Muscle of leg (tissue), 11 donors: ENCODE results near the gene COL4A1. TPM values are rescaled to one million over a fixed set of nuclear protein-coding genes. Genes with fewer than 3 reads are reported as not detected.

Experiments used
- DNase-seq: peaks from one replicate; pipeline ENCODE4 v3.0.0; 2013
- H3K27ac ChIP-seq: one replicate; pipeline ENCODE4 v1.5.1; 2013; ENCODE audit warnings: mild to moderate bottlenecking, low read length, control low read depth
- H3K27me3 ChIP-seq: one replicate; pipeline ENCODE4 v1.6.1; 2013; ENCODE audit warnings: low read length; ENCODE audit not compliant: control insufficient read depth, insufficient read depth
- H3K36me3 ChIP-seq: one replicate; pipeline ENCODE4 v1.6.1; 2013; ENCODE audit warnings: low read length; ENCODE audit not compliant: control insufficient read depth, insufficient read depth
- H3K4me1 ChIP-seq: one replicate; pipeline ENCODE4 v1.6.1; 2013; ENCODE audit warnings: low read length; ENCODE audit not compliant: control insufficient read depth, insufficient read depth
- H3K4me3 ChIP-seq: one replicate; pipeline ENCODE4 v1.5.1; 2013; ENCODE audit warnings: low read length, control low read depth
- H3K9me3 ChIP-seq: replicated peaks from 2 replicates; pipeline ENCODE4 v1.6.1; 2013; ENCODE audit warnings: low read depth, low read length; ENCODE audit not compliant: control insufficient read depth
- WGBS: methylation state at CpG from one replicate; pipeline ENCODE4 v1.1.5; 2013; ENCODE audit warnings: missing lambda C conversion rate; ENCODE audit not compliant: insufficient coverage; 5-methylcytosine and 5-hydroxymethylcytosine counted together
- polyA plus RNA-seq, 8 donors: library from polyadenylated mRNA; unstranded; fragments of 120-200 nt; gene quantifications; one replicate each; pipeline versions ENCODE4 v1.2.1 to v1.2.3, GENCODE V29; 2013; ENCODE audit warnings: inconsistent platforms in 1 of 8, low replicate concordance in 1 of 8; ENCODE audit not compliant: insufficient read length in 8 of 8, insufficient read depth in 1 of 8
- total RNA-seq: library from RNA; stranded (reverse); fragments of 120-200 nt; gene quantifications from one replicate; pipeline ENCODE4 v1.2.4, GENCODE V29; 2013

COL4A1 gene
- total and polyA plus RNA-seq, 9 donors: 583 to 861 (median 730) TPM

DNA sequence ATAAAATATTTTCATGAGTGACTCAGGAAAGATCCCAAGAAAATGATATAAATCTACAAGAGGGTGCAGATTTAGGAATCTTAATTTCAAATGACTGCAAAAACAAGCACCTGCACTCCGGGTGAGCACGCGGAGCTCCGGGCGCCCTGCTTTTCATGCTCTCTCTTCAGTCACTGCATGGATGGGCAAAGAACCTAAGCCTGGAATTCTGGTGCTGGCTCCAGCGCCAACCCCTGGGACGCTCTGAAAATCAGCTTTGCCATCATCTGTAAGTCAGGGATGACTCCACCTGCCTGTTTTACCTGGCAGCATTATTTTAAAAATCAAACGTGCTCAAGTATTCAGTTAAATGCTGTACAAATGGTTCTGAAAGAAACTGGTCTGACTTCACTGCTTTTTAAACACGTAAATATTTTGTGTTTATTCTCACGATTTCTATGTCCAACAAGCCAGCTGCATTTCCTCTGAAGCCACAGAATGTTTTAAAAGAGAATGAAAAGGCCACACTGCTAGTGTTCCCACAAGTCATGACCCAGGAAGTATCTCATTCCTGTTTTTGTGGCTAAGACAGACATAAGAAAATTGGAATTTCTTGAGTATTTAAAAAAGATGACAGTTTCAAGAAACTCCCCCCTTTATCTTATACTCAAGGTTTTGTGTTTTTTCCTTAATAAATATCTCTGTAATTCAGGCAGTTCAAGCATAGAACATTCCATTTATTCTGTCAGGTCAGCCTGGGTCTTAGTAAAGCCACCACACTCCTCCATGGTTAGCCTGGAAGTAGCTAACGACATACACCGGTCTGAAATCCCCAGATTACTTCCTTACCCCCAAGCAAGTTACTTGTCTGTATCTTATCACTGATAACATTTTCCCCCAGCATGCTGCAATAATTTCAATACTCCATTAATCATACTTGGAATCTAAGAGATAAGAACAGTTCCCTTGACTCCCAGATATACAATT is 81.1 kb downstream of the COL4A1 start:
- Histone ChIP-seq H3K27ac (peak overlapping the region; percentile 16), H3K27me3 (no peaks in the 10 kb centered on the region), H3K4me1 (peaks cover 39% of the 10 kb centered on the region), H3K9me3 (no peaks in the 10 kb centered on the region), H3K36me3 (peaks cover 3% of the 10 kb centered on the region), H3K4me3 (no peak overlapping the region)
- WGBS: 87% methylated on average over 6 of the region's 12 CpGs
- no peak for DNase-seq

DNA sequence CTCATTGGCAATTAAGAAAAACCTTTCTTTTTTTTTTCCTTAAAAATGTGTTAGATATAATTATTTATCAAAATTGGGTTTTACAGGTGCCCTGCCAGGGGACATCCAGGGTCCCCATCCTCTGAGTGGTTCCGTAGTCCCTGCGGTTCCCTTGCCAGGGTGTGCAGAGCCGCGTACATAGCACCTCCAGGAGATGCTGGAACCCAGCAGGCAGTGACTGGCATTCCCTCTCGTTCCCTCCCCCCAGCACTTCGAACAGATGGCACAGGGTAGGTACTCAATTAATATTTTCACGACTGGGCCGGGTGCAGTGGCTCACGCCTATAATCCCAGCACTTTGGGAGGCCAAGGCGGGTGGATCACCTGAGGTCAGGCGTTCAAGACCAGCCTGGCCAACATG is 82.0 kb downstream of the COL4A1 start:
- DNase-seq: no peak
- peaks cover 37% of the 10 kb centered on the region for H3K4me1 ChIP-seq
- H3K27ac ChIP-seq: no peak overlapping the region
- no peak overlapping the region for H3K4me3 ChIP-seq
- H3K36me3 ChIP-seq: no peaks in the 10 kb centered on the region
- H3K9me3 ChIP-seq: no peaks in the 10 kb centered on the region
- H3K27me3 ChIP-seq: no peaks in the 10 kb centered on the region
- 86% methylated on average over 9 of the region's 11 CpGs for WGBS

DNA sequence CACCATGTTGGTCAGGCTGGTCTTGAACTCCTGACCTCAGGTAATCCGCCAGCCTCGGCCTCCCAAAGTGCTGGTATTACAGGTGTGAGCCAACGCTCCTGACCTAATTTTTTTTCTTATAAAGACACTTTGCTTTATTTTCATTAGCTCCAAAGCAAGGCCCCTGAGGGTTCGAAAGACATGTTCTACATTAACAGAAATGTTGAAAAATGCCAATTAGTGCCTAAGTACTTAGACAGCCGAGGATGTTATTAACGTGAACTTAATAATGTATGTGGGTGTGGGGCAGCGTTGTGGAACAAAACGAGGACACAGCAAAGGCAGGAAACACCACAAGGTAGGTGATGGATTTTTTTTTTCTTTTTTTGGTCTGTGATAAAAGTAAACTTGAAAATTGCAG is 82.4 kb downstream of the COL4A1 start:
- Histone ChIP-seq H3K27me3 (no peaks in the 10 kb centered on the region), H3K4me1 (peaks cover 32% of the 10 kb centered on the region), H3K36me3 (no peaks in the 10 kb centered on the region), H3K27ac (no peak overlapping the region), H3K9me3 (no peaks in the 10 kb centered on the region), H3K4me3 (no peak overlapping the region)
- 85% methylated on average over 4 of the region's 8 CpGs for WGBS
- no peak for DNase-seq

DNA sequence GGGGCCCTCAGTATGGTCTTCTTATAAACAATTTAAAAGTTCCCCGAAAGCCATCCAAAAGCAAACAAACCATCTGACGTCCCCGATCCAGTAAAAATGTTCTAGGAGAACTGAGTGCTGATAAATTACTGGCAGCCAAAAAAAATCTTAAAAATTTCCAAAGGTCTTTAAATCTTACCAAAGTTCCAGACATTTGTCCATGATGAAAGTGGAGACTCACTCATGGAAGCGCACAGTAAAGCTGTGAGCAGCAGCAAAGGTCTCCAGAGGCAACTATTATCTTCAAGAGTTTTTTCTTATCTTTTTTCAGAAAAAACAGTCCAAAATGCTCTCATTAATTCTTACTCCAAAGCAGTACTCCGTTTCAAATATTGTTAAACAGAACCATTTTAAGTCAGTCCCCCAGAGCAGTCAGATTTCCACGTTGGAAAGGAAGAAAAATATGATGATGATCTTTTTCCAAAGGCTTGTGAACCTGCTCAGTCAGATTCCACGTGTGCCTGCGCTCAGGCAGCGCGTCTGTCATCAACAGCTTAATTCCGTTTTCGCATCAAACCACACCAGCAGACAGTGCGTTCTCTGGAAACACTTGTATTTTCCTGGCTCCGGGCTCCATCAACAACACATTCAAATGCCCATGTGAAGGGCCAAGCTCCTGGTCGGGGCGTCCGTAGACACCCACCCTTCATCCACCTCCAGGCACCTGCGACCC is 85.4 kb downstream of the COL4A1 start:
- no peaks in the 10 kb centered on the region for H3K27me3 ChIP-seq
- H3K27ac ChIP-seq: peak overlapping the region; percentile 82
- WGBS: 30% methylated on average over 11 of the region's 18 CpGs
- no peak overlapping the region for H3K4me3 ChIP-seq
- no peaks in the 10 kb centered on the region for H3K9me3 ChIP-seq
- peak; percentile 88 for DNase-seq
- H3K4me1 ChIP-seq: peaks cover 38% of the 10 kb centered on the region
- H3K36me3 ChIP-seq: no peaks in the 10 kb centered on the region

DNA sequence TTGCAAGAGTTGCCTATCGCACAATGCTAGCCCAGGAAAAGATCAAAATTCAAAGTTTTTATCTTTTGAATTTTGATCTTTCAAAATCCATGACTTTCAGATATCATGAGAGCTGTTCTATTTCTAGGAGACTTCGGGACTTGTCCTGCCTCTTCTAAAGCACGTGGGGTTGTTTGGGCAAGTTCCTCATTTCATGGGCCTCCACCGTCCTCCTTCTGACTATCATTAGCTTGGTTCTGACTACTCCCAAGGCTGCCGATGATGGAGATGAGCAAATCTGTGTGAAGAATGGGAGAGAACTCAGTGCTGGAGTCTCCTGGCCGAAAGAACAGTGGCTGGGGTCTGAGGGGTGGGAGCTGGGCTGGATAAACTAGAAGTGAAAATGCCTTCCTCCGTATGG is 86.5 kb downstream of the COL4A1 start:
- Histone ChIP-seq H3K36me3 (no peaks in the 10 kb centered on the region), H3K27me3 (no peaks in the 10 kb centered on the region), H3K4me1 (peaks cover 45% of the 10 kb centered on the region), H3K4me3 (no peak overlapping the region), H3K9me3 (no peaks in the 10 kb centered on the region), H3K27ac (peak overlapping the region; percentile 69)
- DNase-seq: no peak
- 83% methylated on average over 4 of the region's 7 CpGs for WGBS

DNA sequence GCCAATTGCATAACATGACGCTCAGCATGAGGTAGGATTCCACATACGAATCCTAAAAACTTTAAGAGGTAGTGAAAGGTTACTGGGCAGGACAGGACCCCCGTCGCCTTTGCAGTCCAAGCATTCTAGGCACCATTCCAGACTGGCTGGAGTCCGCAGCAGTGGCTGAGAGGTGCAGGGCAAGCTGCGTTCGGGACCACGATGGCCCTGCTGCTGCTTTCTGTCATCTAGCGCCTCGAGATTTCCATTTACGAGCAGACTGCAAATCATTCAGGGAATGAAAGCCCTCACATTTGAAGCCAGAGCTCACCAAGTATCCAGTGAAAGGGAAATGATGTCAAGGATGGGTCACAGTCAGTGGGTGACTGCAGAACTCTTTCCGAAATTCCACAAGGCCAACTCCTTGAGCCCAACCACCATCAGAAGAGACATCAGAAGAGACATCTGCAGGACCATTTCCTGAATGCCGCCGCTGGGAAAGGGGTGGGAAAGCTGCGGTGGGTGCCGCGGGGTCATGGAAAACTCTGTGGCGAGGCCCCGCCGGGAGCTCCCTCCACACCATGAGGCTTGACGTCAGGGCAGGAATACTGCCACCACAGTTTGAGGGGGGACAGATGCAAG is 88.3 kb downstream of the COL4A1 start:
- H3K4me3 ChIP-seq: no peak overlapping the region
- WGBS: 35% methylated on average over 19 of the region's 21 CpGs
- peak; percentile 73 for DNase-seq
- H3K27me3 ChIP-seq: no peaks in the 10 kb centered on the region
- peaks cover 52% of the 10 kb centered on the region for H3K4me1 ChIP-seq
- no peaks in the 10 kb centered on the region for H3K9me3 ChIP-seq
- H3K36me3 ChIP-seq: peaks cover 5% of the 10 kb centered on the region
- H3K27ac ChIP-seq: peak overlapping the region; percentile 85

DNA sequence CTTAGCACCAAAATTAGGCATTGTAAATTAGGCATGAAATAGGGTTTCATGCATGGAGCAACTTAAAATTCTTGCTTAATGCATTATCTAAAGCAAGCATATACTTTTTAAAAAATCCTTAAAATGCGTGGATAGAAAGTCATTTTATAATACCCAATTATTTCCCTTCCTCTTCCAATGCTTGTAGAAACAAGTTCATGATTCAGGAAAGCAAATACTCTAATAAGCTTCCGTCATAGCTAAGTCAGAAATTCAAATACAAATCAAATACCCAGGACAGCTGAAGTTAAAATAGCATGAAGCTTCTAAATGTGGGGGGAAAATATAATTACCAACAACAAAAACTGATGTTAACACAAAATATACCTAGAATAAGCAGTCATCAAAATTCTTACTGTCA is 89.1 kb downstream of the COL4A1 start:
- WGBS: no CpG with 5 or more reads among the region's 2 CpGs

DNA sequence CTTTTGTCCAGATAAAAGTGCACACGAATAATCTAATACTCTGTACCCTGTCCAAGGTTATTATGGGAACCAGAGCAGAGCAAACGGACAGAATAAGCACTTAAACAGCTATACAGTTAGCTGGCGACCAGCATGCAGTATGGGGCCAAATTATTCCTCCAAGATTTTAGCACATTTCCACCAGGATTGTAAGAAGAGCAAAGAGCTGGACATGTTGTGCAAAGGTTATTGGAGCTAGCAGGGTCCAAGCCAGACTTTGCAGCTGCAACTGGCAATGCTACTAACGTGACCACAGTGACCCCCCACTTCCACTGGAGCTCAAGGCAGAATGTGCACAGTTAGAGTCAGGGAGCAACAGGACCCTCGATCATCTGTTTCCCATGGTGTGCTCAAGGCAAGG is 89.9 kb downstream of the COL4A1 start:
- peak; percentile 98 for DNase-seq
- no peak overlapping the region for H3K4me3 ChIP-seq
- peak overlapping the region; percentile 85 for H3K27ac ChIP-seq
- no peaks in the 10 kb centered on the region for H3K9me3 ChIP-seq
- peaks cover 57% of the 10 kb centered on the region for H3K4me1 ChIP-seq
- peaks cover 19% of the 10 kb centered on the region for H3K36me3 ChIP-seq
- H3K27me3 ChIP-seq: no peaks in the 10 kb centered on the region
- WGBS: 6% methylated on average over 3 of the region's 5 CpGs

More for the DNA sequence above, 89.1 kb downstream of the COL4A1 start:
- no peaks in the 10 kb centered on the region for H3K9me3 ChIP-seq
- no peak overlapping the region for H3K4me3 ChIP-seq
- H3K27ac ChIP-seq: peak overlapping the region; percentile 85
- H3K4me1 ChIP-seq: peaks cover 55% of the 10 kb centered on the region
- no peak for DNase-seq
- H3K36me3 ChIP-seq: peaks cover 13% of the 10 kb centered on the region
- H3K27me3 ChIP-seq: no peaks in the 10 kb centered on the region

DNA sequence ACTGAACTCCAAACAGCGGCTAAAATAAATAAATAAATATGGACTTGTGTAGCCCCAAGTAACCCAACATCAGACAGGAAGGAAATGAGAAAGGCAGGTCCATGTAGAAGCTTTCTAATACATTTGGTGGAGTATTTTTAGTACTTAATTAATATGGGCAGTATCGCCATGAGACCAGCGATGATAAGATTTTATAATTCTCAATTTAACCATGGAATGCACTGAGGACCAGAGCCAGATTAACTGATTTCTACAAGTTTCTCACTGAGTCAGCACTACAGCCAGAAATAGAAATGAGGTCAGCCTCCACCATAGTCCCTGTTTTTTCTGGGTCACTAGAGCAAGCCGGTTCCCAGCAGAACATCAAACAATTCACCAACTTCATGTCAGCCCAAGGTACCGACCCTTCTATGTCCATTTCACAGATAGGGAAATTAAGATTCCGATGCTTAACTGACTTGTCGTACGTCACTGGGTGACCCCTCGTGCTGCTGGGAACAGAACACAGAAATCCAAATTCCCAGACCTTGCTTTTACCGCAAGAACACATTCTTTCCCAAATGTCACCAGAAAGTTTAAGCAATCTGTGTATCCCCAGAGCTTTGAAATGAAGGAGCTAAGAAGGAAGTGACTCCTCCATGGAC is 90.4 kb downstream of the COL4A1 start:
- peaks cover 21% of the 10 kb centered on the region for H3K36me3 ChIP-seq
- H3K4me3 ChIP-seq: no peak overlapping the region
- H3K4me1 ChIP-seq: peaks cover 53% of the 10 kb centered on the region
- no peaks in the 10 kb centered on the region for H3K9me3 ChIP-seq
- WGBS: 10% methylated on average over 6 of the region's 10 CpGs
- H3K27me3 ChIP-seq: no peaks in the 10 kb centered on the region
- peak; percentile 89 for DNase-seq
- H3K27ac ChIP-seq: peak overlapping the region; percentile 85
